HG03378 (cell line): Measurements from ENCODE around the gene DHCR24.

ENCODE experiments used
- ATAC-seq: cut with Tn5 transposase; IDR thresholded peaks from one replicate; pipeline ENCODE4 v1.9.1; 2021; ENCODE audit warnings: mild to moderate bottlenecking, moderate library complexity; ENCODE audit not compliant: unreplicated experiment

Gene DHCR24

DNA sequence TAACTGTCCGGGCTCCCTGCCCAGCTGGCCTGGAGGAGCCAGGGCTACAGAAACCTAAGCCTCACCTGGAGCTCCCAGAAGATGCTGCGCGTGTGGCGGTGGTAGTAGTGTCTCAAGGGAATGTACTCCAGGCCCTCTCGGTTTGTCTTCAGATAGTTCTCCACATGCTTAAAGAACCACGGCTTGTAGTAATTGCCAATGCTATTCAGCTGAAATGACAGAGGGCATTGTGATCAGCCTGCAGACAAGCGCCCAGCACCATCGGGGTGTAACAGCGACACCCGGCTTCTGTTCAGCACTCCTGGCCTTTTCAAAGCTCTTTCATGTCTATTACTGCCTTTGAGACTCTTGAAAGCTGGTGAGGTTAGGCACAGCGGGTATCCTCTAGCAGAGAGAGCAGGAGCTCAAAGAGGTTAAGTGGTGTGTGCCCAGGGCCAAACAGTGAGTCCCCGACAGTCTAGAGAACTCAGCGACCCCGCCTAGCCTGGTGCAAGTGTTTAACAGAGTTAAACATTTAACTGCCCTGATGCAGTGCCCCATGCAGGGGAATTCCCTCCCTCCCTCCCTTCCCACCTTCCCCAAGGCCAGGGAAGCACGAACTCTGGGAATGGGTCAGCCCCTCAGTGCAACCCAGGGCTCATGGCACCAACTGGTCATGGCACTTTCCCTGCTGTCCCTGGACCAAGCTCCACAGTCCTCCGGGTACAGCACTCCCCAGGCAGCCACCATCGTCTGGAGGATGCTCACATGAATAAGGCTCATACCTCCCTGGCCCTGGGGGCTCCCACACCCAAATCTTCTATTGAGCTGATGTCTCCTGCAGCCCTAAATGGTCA is 21.5 kb downstream of the DHCR24 start:
- ATAC-seq, result no peak

DNA sequence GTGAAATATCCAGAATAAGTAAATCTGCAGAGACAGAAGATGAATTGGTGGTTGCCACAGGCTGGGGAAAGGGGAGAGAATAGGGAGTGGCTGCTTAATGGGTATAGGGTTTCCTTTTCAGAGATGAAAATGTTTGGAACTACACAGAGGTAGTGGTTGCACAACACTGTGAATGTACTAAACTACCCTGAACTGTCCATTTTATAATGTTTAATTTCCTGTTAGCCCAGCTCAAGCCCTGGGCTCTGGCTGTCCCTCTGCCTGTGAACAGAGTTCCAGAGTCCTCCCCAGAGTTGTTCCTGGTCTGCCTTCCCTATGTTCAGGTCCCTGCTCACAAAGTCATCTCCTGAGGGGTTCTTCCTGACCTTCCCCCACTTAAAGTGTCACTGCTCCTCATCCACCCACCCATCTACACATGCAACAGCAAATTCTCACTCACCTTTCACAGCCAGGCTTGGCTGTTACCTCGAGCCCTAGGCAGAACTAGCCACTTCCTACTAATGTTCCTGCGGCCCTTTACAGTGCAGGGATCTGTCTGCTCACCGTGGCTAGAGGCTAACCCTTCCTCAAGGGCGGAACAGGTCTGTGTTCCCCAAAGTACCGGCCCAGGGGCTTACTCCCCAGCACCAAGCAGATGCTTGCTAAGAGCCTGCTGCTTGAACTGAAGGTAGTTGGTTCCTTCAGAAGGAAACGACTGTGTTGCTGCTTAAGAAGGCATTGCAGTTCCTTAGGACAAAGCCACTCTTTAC is 22.4 kb downstream of the DHCR24 start:
- no peak for ATAC-seq

DNA sequence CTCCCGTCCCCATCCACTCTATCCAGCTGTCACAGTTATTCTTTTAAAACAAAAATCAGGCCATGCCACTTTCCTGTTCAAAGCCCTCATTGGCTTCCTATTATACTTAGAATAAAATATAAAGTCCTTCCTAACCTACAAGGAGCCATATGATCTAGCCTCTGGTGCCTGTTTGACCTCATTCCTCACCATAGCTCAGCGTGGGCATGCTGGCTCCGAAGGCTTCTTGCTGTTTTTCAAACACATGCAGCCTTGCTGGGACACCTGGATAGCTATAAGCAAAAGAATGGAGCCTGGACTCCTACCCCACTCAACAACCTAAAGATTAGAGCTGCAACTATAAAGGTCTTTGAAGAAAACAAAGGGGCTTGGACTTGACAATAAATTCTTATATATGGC is 23.7 kb downstream of the DHCR24 start:
- no peak for ATAC-seq

DNA sequence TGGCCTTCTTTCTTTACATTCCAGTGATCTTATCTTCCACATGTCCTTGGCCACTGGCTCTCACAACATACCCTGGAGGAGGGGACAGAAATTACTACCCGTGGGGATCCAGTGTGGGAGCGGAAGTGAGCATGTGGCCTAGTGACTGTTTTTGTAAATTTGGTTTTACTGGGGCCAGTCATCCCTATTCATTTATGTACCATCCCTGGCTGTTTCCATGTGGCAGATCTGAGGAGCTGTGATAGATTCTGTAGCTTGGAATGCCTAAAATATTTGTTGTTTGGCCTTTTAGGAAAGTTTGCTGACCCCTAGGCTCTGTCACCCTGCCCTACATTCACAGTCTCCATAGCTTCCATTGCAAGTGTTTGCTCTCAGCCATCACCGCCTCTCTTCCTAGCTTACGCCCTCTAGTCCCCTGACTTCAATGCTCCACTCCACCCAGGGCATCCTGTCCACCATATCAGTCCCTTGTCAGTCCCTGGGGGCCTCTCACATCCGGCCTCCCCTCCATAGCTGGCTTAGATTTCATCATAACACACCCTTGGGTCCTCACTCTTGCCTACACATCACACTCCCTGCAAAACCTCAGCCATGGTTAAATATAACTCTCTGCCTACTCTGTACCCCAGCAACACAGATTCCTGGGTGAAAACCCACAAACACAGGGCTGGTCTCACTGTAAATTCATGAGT is 25.8 kb downstream of the DHCR24 start:
- no peak for ATAC-seq

DNA sequence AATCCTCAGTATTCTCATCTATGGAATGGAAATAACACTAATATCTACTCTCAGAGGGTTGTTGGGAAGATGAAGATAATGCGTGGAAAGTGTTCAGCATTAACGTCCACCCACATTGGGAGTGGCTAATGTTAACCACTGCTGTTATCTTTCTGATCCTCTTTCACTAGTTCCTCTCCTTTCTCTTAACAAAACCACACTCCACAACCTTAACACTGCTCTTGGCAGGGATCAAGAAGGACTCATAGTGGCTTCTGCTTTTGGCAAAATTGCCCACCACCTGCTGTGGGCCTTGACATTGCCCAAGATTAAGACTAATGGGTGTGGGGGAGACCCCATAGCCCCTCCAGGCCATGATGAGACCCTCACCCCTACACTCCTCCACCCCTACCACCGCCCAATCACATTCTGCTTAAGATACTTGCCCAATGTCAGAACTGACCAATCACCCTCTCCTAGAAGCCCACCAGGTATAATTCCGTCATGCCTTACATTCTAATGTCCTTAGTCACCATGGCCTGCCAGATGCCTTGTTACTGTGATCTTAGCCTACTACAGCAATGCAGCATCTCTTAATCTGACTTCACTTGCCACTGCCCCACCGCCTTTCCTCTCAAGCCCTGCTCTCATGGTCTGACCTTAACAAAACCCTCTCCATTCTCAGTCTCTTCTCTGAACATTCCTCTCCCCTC is 27.1 kb downstream of the DHCR24 start:
- ATAC-seq, result no peak

DNA sequence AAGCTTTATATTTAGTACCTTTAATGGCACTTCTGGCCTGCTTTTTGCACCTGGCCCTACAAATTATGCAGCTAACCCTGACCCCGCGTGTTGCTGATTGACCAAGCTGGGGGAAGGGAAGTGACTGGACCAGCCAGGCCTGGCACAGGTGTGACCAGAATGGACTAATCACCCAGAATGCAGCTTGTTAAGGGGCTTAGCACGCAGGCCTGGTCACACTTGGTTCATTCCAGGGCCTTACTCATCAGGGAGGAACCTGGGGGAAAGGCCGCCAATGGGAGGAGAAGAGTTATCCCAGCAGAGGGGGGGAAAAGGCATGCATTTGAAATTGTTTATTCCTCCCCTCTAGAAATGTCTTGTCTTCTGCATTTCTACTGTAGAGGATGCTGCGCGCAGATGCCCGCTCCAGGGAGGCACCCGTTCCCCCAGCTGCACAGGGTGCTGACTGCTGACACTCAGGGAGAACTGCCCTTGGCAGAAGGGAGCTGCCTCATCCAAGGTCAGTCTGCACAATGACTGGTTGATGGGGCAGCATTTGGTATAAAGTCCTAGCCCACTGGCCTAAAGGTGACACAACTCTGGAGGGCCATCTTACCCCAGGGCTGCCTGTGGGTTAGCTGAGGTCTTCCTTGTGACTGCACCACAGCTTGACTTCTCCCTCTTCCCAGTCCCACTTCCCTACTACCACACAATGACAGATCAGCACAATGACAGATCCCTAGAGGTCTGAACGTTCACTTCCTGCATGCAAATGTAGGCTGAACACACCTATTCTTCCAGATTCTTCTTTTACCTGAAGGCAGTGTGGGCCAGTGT is 29.0 kb downstream of the DHCR24 start:
- ATAC-seq, result no peak

DNA sequence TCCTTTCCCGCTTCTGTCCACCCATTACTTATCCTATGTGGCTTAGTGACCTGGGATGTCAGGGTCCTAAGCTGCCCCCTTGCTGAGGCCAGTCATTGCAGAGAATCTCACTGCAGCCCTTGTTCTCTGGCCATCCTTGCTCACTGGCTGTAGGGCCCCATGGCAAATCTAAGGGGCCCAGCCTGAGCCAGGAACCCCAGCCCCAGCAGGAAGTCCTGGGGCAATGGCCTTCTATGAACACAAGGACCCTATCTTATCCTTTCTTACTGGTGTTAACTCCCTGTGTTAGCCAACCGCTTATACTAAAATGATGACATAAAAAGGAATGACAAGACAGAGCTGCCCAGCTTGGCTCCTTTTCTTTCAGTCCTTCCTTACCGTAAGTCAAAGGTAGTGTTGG is 29.9 kb downstream of the DHCR24 start:
- no peak for ATAC-seq

DNA sequence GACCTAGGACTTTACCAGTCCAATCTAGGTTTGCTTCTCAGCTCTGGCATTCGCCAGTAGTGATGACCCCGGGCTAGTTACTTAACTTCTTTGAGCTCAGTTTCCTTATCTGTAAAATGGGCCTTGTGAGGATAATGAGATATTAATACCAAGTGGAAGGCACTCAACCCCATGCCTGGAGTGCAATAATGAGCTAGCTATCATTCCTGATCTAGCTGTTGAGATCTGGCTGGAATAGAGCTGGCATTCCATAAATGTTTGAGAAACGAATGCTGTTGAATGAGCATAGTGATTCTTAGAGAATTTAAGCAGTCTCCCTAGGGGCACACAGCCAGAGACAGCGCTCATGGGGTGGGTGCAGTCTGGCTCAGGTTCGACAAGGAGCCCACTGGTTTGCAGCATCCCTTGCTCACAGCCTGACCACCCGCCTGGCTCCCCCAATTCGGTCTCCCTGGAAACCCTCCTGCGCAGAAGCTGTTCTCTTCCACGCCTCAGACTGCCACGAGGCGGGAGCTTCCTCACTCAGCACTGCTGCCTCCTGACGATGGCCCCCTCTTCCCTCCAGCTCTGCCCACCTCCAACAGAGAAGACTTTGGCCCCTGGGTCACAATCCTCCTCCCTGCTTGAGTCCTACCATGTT is 32.5 kb downstream of the DHCR24 start:
- ATAC-seq, result no peak

DNA sequence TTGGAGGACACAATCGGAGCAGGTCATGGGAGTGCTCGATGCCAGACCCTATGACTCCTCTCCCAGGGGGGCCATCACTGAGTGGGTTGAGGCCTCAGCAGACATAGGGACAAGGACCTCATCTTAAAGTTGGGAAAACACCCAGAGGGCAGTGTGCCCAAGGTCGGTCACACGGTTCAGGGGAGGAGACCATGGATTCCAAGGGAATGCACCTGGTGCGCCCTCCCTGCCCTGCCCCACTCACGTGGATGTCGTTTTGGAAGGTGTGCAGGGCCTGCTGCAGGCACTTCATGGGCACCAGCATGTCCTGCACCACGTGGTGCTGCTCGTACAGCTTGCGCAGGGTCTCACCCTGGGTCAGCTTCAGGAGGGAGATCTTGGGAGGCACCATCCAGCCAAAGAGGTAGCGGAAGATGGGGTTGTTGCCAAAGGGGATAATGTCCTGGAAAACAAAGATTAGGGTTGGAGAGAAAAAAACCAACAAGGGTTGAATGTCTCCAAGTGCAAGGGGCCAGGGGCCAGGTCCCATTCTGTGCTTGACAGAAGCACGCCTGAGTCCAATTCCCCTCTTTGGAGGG is 33.1 kb downstream of the DHCR24 start:
- ATAC-seq, result no peak

DNA sequence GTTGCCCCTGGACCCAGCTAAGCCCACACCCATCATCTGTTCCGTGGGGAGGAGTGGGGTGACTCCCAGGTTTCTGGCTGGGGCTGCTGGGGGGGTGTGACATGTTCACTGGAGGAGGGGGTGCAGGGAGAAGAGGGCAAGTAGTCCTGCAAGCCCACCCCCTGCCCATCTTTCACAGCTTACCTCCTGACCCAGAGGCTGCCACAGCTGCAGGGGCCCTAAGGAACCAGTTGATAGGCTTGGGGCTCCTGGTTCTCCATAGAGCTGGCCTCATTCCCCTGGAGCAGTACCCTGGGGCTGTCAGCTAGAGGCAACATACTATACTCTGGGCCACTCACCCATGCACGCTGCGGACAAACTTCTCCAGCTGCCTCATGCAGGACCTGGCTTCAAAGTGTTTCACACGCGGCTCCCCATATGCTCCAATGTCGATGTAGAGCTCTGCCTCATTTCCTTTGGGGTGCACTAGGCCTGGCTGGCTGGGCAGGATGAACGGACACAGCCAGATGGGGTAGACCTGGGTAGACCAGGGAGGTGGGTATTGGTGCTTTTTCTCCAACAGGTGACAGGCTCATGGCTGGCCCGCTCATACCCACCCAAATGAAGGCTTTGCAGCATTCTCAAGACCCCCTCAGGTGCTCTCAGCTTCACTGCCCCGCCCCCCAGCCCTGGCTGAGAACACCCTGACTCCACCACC is 33.8 kb downstream of the DHCR24 start:
- ATAC-seq, result no peak

DNA sequence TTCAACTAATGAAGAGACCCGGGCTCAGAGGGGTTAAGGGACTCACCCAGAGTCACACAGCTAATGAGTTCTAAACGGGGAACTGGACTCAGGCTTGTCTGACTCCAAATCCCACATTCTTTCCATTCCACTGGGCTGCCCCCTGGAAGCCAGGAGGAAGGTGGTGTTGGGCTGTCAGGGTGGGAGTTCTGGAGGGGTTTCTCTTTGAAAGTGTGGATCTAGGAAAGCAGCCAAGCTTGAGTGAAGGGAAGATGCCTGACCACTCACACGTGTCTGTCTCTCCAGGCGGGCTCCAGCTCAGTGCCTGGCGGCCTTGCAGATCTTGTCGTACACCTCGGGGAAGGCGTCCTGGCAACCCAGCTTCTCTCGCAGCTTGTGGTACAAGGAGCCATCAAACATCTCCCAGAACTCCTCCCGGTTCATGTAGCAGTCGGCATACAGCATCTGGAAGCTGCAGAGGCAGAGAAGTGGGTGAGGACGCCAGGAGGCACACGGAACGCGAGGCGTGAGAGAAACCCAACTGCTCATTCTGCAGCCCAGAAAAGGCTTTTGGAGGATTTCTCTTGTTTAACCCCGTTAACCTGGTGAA is 35.0 kb downstream of the DHCR24 start:
- no peak for ATAC-seq

DNA sequence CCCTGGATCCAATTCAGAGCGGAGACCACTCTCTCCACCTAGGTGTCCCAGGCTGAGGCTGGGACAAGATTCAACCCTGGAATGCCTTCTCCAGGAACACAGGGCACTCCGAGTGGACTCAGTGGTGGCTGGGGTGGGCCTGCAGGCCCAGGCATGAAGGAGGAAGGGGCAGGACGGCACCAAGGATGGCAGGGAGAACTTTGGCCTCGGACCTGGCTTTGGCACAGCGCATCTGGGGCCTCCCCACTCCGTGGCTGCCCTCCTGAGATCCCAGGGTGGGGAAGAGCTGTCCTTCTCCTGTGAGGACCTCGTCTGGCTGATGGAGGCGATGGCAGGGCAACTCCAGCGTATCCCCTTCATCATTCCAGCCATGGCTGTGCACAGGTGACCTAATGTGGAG is 35.6 kb downstream of the DHCR24 start:
- ATAC-seq, result no peak

DNA sequence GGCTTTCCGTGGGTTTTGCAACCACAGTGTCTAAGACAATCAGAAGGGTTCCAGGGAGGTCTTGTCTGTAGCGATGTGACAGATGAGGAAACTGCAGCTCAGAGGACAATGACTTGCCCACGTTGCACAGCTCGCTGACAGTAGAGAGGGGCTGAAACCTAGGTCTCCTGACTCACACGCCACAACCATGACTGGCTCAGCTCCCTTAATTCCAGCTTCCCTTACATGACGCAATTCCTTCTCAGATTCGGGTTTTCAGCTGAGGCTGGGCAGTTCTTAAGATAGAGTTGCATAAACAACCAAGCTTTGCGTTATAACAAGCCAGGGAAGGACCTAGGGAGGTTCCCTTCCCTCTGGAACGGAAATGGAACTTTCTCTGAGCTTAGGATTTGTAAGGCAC is 36.3 kb downstream of the DHCR24 start:
- no peak for ATAC-seq

DNA sequence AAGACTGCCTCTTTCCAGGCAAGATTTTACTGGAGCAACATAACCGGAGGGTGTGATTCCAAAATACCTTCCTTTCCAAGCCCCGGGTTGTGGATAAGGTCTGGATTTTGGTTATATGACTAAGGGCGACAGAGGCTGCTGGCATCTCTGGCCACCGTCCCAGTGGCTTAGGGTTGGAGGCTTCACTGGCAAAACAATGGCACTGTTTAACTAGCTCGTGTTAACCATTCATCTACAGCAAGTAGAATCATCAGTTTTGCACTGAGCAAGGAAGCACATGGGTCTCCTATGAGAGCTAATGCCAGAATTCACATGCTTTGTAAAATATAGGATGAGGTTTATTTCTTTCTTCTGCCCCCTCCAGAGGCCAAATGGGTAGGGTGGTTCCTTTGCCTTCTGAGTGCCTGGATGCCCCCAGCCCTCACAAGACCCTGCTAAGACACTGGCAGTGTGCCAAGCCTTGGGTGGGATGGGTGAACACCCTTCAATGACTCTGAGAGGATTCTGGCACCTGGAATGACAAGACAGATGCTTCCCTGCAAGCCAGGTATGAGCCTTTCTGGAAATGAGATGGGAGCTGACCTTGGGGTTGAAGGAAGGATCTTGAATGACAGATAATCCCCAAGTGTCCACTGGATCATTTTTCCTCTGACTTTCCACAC is 36.8 kb downstream of the DHCR24 start:
- no peak for ATAC-seq

DNA sequence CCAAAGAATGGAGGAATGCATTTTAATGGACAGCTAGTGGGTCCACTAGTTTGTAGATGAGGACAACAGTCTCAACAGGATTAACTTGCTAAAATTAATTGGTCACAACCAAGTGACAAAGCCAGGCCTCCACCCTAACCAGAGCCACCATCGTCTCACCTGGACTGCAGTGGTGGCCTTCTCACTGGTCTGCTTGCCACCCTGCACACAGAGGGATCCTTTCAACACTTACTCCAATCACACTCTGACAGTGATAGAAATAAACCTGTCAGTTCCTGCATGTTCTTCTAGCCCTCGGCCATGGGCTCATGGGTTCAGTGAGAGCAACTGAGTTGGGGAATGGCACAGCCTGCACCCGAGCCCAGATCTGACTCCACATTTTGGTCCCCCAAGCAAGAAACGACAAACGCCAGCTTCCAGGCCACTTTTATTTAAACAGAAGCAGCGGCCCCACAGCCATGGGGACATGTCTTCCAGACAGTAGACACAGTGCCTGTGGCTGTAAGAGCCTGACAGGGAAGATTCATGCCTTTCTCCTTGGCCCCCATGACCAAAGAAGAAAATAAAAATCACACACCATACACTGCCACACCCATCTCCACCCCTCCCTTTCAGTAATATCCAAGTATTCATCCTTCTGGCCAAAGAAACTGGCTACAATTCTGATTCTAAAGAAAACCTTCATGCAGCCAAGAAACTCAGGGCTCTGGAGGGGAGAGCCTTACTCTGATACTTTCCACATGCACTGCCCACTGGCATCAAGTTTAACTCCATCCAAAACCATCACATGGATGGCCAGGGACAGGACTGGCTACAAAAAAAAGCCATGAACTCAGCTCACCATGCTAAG is 37.6 kb downstream of the DHCR24 start:
- no peak for ATAC-seq

DNA sequence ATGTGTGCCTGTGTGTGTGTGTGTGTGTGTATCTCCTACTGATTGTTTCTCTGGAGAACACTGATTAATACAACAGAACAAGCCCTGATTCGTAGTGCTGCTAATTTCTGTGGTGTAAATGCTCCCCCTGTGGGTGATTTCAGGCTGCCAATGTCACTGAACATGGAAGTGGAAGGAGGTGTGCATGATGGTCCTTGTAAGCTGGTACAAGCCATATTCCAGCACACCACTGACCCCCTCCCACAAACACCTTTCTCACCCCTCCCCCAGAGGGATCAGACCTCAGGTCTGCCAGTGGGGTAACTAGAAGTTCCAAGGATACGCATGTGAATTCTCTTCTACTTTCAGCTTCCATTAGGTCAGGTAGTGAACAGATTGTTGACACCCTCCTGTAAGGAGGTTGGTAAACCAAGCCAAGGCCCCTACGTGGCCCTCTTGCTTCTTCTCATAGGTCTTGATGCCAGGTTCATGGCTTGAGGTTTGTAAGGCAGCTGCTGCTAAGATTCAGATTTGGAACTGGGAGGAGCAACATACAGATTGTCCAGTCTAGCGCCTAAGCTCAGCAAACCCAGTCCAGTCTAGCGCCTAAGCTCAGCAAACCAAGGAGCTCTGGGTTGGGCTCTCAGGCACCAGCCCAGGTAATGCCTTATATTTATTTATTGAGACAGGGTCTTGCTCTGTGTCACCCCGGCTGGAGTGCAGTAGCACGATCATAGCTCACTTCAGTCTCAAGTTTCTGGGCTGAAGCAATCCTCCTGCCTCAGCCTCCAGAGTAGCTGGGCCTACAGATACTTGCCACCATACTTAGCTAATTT is 38.7 kb downstream of the DHCR24 start:
- no peak for ATAC-seq
